Keratinocyte (primary cell): ENCODE data around the gene MAB21L2. TPM values are rescaled to one million over a fixed set of nuclear protein-coding genes. Genes with fewer than 3 reads are reported as not detected.

Experiments
- DNase-seq: peaks from one replicate; pipeline ENCODE4 v3.0.0-alpha.2; 2011; ENCODE audit warnings: low read depth, missing footprints, low spot score
- FAIRE-seq: peaks from 2 replicates; lab custom pipeline; 2011; peaks lifted over from hg19 to GRCh38; lab: Jason Lieb, UNC
- H2AFZ ChIP-seq: 2 replicates; pipeline ENCODE4 v1.6.0; 2012; ENCODE audit warnings: low read length, control low read depth, inconsistent platforms; ENCODE audit not compliant: control insufficient read depth
- H3K27ac ChIP-seq: 2 replicates; pipeline ENCODE4 v1.5.1; 2011; ENCODE audit warnings: low read length; ENCODE audit not compliant: control insufficient read depth, insufficient read depth
- H3K27me3 ChIP-seq: 3 replicates; pipeline ENCODE4 v1.6.0; 2011; ENCODE audit warnings: low read length; ENCODE audit not compliant: control insufficient read depth, insufficient read depth; ENCODE audit errors: extremely low read depth
- H3K36me3 ChIP-seq, 2 experiments: 2 replicates in 1 of 2; 3 replicates in 1 of 2; pipeline ENCODE4 v1.5.1; 2011; ENCODE audit warnings: low read length in 2 of 2, mild to moderate bottlenecking in 1 of 2; ENCODE audit not compliant: control insufficient read depth in 2 of 2, insufficient read depth in 2 of 2; ENCODE audit errors: extremely low read depth in 1 of 2
- H3K4me1 ChIP-seq: 3 replicates; pipeline ENCODE4 v1.5.1; 2011; ENCODE audit warnings: low read length; ENCODE audit not compliant: control insufficient read depth, insufficient read depth; ENCODE audit errors: extremely low read depth
- H3K4me2 ChIP-seq: 3 replicates; pipeline ENCODE4 v1.6.0; 2011; ENCODE audit warnings: low read depth, low read length; ENCODE audit not compliant: control insufficient read depth, insufficient read depth; ENCODE audit errors: extremely low read depth
- H3K4me3 ChIP-seq, 3 experiments: fragments of 200-600 bp in 1 of 3; sonication (generic) in 1 of 3; 2 replicates in 2 of 3; 3 replicates in 1 of 3; pipeline ENCODE4 v1.5.1; 2011 to 2016; ENCODE audit warnings: low read length in 3 of 3, mild to moderate bottlenecking in 3 of 3, control low read depth in 2 of 3, inconsistent platforms in 1 of 3, low read depth in 1 of 3, mixed read lengths in 1 of 3, mixed run types in 1 of 3, moderate library complexity in 1 of 3; ENCODE audit not compliant: control insufficient read depth in 2 of 3, insufficient read depth in 2 of 3; ENCODE audit errors: extremely low read depth in 1 of 3
- H3K79me2 ChIP-seq: 2 replicates; pipeline ENCODE4 v1.6.0; 2012; ENCODE audit warnings: low read length; ENCODE audit not compliant: control insufficient read depth, insufficient read depth
- H3K9ac ChIP-seq: 3 replicates; pipeline ENCODE4 v1.6.0; 2011; ENCODE audit warnings: low read length; ENCODE audit not compliant: control insufficient read depth, insufficient read depth; ENCODE audit errors: extremely low read depth
- H3K9me1 ChIP-seq: 3 replicates; pipeline ENCODE4 v1.6.0; 2011; ENCODE audit warnings: low read length; ENCODE audit not compliant: control insufficient read depth, insufficient read depth; ENCODE audit errors: extremely low read depth
- H3K9me3 ChIP-seq: 2 replicates; pipeline ENCODE4 v1.5.1; 2012; ENCODE audit warnings: low read depth, low read length; ENCODE audit not compliant: control insufficient read depth
- H4K20me1 ChIP-seq: 3 replicates; pipeline ENCODE4 v1.6.0; 2011; ENCODE audit warnings: low read length; ENCODE audit not compliant: control insufficient read depth, insufficient read depth; ENCODE audit errors: extremely low read depth
- EZH2 ChIP-seq: IDR thresholded peaks from one replicate; pipeline ENCODE4 v1.6.1; 2012; ENCODE audit warnings: inconsistent platforms, mild to moderate bottlenecking, low read length, moderate library complexity
- dilution Hi-C: fragments of 300-500 bp; cut with MboI; formaldehyde crosslinking; loops from one replicate; pipeline ENCODE4 v1.7.0; 2020; ENCODE audit warnings: low sequenced_read_pairs; ENCODE audit not compliant: extremely low pct_ligation_motif_present
- polyA plus RNA-seq, 5 experiments: library from polyadenylated mRNA; depleted of rRNA in 3 of 5; stranded (reverse) in 3 of 5; stranded (forward) in 1 of 5; unstranded in 1 of 5; fragments of >200 nt; gene quantifications; 1 replicate in 1 of 5; 2 replicates in 3 of 5; 3 replicates in 1 of 5; pipeline versions ENCODE4 v1.2.1 to v1.2.3, GENCODE V29; 2011 to 2012; ENCODE audit warnings: missing spikeins in 2 of 5, low read depth in 1 of 5, low replicate concordance in 1 of 5
- TF ChIP-seq, protein P1 (sequence below), 3 experiments: IDR thresholded peaks in 1 of 3; conservative IDR thresholded peaks in 1 of 3; optimal IDR thresholded peaks in 1 of 3; 2 replicates in 2 of 3; 3 replicates in 1 of 3; pipeline versions ENCODE3 to v1.5.1; 2011; ENCODE audit warnings: low read length in 3 of 3, mild to moderate bottlenecking in 3 of 3, moderate library complexity in 2 of 3, control low read depth in 1 of 3, inconsistent platforms in 1 of 3; ENCODE audit not compliant: insufficient read depth in 2 of 3; ENCODE audit errors: extremely low read depth in 1 of 3

MAB21L2 gene
- polyA plus RNA-seq, 1 donor (not counting 4 experiments of a cell fraction or from before 2014, with no cell fraction given), result not detected

DNA sequence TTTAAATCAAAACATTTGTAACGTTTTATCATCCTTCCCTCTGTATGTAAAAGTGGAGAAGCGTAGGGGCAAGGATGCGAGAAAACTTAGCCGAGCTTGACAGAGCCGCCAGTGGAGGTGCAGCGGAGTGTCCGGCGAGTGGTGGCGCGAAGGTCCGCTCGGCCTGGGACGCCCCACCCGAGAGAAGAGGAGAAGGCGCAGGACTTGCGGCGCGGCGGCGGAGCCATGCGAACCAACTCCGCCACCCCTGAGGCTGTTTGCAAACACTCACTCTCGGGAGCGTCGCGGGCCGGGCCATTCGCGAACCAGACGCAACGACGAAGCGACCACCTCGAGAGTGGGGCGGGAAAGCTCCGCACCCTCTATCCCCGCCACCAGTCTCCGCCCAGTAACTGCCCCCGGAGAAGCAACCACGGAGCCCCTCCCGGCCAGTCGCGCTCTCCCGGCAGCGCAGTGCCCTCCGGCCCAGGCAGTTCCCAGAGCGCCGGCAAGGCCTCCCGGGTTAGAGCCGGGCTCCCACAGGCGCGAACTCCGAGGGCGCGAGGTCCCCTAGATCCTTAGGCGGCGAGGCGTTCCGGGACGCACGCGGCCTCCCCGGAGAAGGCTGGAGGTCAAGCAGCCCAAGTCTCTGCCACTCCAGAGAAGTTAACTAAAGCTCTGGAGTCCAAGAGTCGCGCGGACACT, 2.3 kb upstream of the MAB21L2 start:
- Histone ChIP-seq H3K9me3 (peaks cover 2% of the 10 kb centered on the region), H3K27ac (no peak overlapping the region), H3K36me3 (peaks cover 8 to 10% of the 10 kb centered on the region in 2 experiments), H3K79me2 (no peaks in the 10 kb centered on the region), H4K20me1 (no peaks in the 10 kb centered on the region), H3K4me2 (no peak overlapping the region), H3K4me1 (no peaks in the 10 kb centered on the region), H3K9ac (no peak overlapping the region), H3K9me1 (no peaks in the 10 kb centered on the region), H3K27me3 (no peaks in the 10 kb centered on the region), H3K4me3 (no peak overlapping the region), H2AFZ (no peak overlapping the region)
- no peak for TF ChIP-seq EZH2
- TF ChIP-seq, protein P1, sequence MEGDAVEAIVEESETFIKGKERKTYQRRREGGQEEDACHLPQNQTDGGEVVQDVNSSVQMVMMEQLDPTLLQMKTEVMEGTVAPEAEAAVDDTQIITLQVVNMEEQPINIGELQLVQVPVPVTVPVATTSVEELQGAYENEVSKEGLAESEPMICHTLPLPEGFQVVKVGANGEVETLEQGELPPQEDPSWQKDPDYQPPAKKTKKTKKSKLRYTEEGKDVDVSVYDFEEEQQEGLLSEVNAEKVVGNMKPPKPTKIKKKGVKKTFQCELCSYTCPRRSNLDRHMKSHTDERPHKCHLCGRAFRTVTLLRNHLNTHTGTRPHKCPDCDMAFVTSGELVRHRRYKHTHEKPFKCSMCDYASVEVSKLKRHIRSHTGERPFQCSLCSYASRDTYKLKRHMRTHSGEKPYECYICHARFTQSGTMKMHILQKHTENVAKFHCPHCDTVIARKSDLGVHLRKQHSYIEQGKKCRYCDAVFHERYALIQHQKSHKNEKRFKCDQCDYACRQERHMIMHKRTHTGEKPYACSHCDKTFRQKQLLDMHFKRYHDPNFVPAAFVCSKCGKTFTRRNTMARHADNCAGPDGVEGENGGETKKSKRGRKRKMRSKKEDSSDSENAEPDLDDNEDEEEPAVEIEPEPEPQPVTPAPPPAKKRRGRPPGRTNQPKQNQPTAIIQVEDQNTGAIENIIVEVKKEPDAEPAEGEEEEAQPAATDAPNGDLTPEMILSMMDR (optimal IDR thresholded peaks at IDR 0.05 in 1 of 3, IDR thresholded peaks at IDR 0.05 in 1 of 3, conservative IDR thresholded peaks at IDR 0.05 in 1 of 3; ENCODE audit: extremely low read depth in 1 of 3, insufficient read depth in 2 of 3, low read length in 3 of 3), result no peak
- no peak for FAIRE-seq
- DNase-seq, result no peak
- dilution Hi-C loops, result no loop called here

DNA sequence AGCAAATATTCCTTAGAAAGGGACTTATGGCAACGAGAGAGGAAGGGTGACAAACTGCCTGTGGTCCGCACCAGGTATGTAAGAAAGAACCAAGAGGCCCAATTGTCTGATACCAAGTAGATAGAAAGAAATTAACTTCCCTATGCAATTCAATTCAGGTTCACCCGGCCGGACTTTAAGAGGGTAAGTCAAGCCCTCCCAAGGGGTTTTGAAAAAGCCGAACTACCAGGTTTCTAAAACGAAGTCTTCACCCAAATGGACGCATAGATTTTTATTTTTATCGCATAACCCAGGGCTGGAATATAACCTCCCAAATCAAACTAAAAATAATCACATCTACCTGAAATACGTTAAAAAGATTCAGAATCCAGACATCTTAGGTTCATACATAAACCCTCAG, 1.6 kb upstream of the MAB21L2 start:
- Histone ChIP-seq H3K79me2 (no peaks in the 10 kb centered on the region), H3K9ac (no peak overlapping the region), H3K36me3 (peaks cover 8 to 10% of the 10 kb centered on the region in 2 experiments), H2AFZ (no peak overlapping the region), H3K27ac (no peak overlapping the region), H3K9me1 (no peaks in the 10 kb centered on the region), H4K20me1 (no peaks in the 10 kb centered on the region), H3K27me3 (no peaks in the 10 kb centered on the region), H3K4me1 (no peaks in the 10 kb centered on the region), H3K4me3 (no peak overlapping the region), H3K4me2 (no peak overlapping the region), H3K9me3 (peaks cover 2% of the 10 kb centered on the region)
- FAIRE-seq (no peak), DNase-seq (no peak)
- TF ChIP-seq, protein P1 (optimal IDR thresholded peaks at IDR 0.05 in 1 of 3, IDR thresholded peaks at IDR 0.05 in 1 of 3, conservative IDR thresholded peaks at IDR 0.05 in 1 of 3; ENCODE audit: extremely low read depth in 1 of 3, insufficient read depth in 2 of 3, low read length in 3 of 3), result no peak
- dilution Hi-C loops, result no loop called here
